IMR-90 (cell line): ENCODE data around the gene ATXN7L3. TPM values are rescaled to one million over a fixed set of nuclear protein-coding genes. Genes with fewer than 3 reads are reported as not detected.

Experiments used
- ATAC-seq: fragments of 200-7000 bp; cut with Tn5 transposase; 2 replicates; pipeline ENCODE4 v1.9.1; 2020; ENCODE audit warnings: low read depth, mild to moderate bottlenecking, moderate library complexity
- BruUV-seq: library from RNA; stranded (reverse); fragments of 400-500 nt; replicated peaks from 2 replicates; lab custom pipeline; 2021; lab: Mats Ljungman, UMichigan
- CTCF ChIA-PET: fragments of 300-600 bp; formaldehyde crosslinking; extraction: SDS; loops from one replicate; lab custom pipeline; 2021; ENCODE audit warnings: antibody characterized with exemption; lab: Yijun Ruan, JAX
- POLR2A ChIA-PET: fragments of 300-600 bp; sonication (Branson Sonifier 250); formaldehyde crosslinking; loops from one replicate; lab custom pipeline; 2022; ENCODE audit warnings: antibody characterized with exemption; ENCODE audit not compliant: unreplicated experiment; lab: Charles Lee
- DNase-seq: peaks from one replicate; pipeline ENCODE4 v3.0.0; 2013
- H2AFZ ChIP-seq: replicated peaks from 2 replicates; pipeline ENCODE3; 2013; ENCODE audit warnings: low read length, mild to moderate bottlenecking; ENCODE audit not compliant: poor library complexity
- H2AK5ac ChIP-seq: 2 replicates; pipeline ENCODE4 v1.6.1; 2013; ENCODE audit warnings: low read depth, low read length, inconsistent platforms
- H2AK9ac ChIP-seq: replicated peaks from 2 replicates; pipeline ENCODE3; 2013; ENCODE audit warnings: mild to moderate bottlenecking, low read depth, low read length, moderate library complexity; ENCODE audit not compliant: poor library complexity
- H2BK120ac ChIP-seq: 2 replicates; pipeline ENCODE4 v1.6.1; 2013; ENCODE audit warnings: low read depth, low read length, inconsistent platforms
- H2BK15ac ChIP-seq: 3 replicates; pipeline ENCODE4 v1.6.1; 2013; ENCODE audit warnings: low read depth, low read length, inconsistent platforms
- H2BK20ac ChIP-seq: 2 replicates; pipeline ENCODE4 v1.6.1; 2013; ENCODE audit warnings: low read depth, mild to moderate bottlenecking, inconsistent platforms, low read length, moderate library complexity
- H2BK5ac ChIP-seq: 2 replicates; pipeline ENCODE4 v1.6.1; 2013; ENCODE audit warnings: mild to moderate bottlenecking, low read depth, low read length, inconsistent platforms; ENCODE audit not compliant: poor library complexity, severe bottlenecking
- H3K14ac ChIP-seq: replicated peaks from 2 replicates; pipeline ENCODE4 v1.6.1; 2013; ENCODE audit warnings: low read depth, low read length, inconsistent platforms
- H3K18ac ChIP-seq: 2 replicates; pipeline ENCODE4 v1.6.1; 2013; ENCODE audit warnings: low read depth, low read length, control low read depth
- H3K23ac ChIP-seq: 2 replicates; pipeline ENCODE4 v1.6.1; 2013; ENCODE audit warnings: low read depth, low read length, inconsistent platforms
- H3K27ac ChIP-seq: 2 replicates; pipeline ENCODE4 v1.5.1; 2013; ENCODE audit warnings: mild to moderate bottlenecking, control low read depth, low read length; ENCODE audit not compliant: insufficient read depth
- H3K27me3 ChIP-seq: 2 replicates; pipeline ENCODE4 v1.6.1; 2013; ENCODE audit warnings: low read length; ENCODE audit not compliant: control insufficient read depth, insufficient read depth
- H3K36me3 ChIP-seq: 2 replicates; pipeline ENCODE4 v1.6.1; 2013; ENCODE audit warnings: low read length, mixed read lengths; ENCODE audit not compliant: control insufficient read depth, insufficient read depth
- H3K4ac ChIP-seq: 2 replicates; pipeline ENCODE4 v1.6.1; 2013; ENCODE audit warnings: low read depth, low read length, inconsistent platforms
- H3K4me1 ChIP-seq: 2 replicates; pipeline ENCODE4 v1.6.1; 2013; ENCODE audit warnings: low read length, mixed read lengths; ENCODE audit not compliant: control insufficient read depth, insufficient read depth
- H3K4me2 ChIP-seq: 2 replicates; pipeline ENCODE4 v1.6.1; 2013; ENCODE audit warnings: low read depth, mild to moderate bottlenecking, control low read depth, low read length, moderate library complexity
- H3K4me3 ChIP-seq: 2 replicates; pipeline ENCODE4 v1.5.1; 2013; ENCODE audit warnings: low read depth, mild to moderate bottlenecking, control low read depth, low read length, moderate library complexity; ENCODE audit not compliant: insufficient read depth
- H3K56ac ChIP-seq: 2 replicates; pipeline ENCODE4 v1.6.1; 2013; ENCODE audit warnings: low read length, inconsistent platforms; ENCODE audit not compliant: insufficient read depth; ENCODE audit errors: extremely low read depth
- H3K79me1 ChIP-seq, 2 experiments: 2 replicates each; pipeline ENCODE4 v1.6.1; 2013; ENCODE audit warnings: low read length in 2 of 2, inconsistent platforms in 1 of 2, low read depth in 1 of 2
- H3K9ac ChIP-seq: 2 replicates; pipeline ENCODE4 v1.6.1; 2013; ENCODE audit warnings: low read depth, low read length, control low read depth
- H3K9me1 ChIP-seq: 2 replicates; pipeline ENCODE4 v1.6.1; 2013; ENCODE audit warnings: low read length, inconsistent platforms; ENCODE audit not compliant: insufficient read depth
- H3K9me3 ChIP-seq: 2 replicates; pipeline ENCODE4 v1.6.1; 2013; ENCODE audit warnings: low read length; ENCODE audit not compliant: control insufficient read depth, insufficient read depth
- H4K20me1 ChIP-seq: 2 replicates; pipeline ENCODE4 v1.6.1; 2013; ENCODE audit warnings: low read length, inconsistent platforms; ENCODE audit not compliant: insufficient read depth
- H4K5ac ChIP-seq: 2 replicates; pipeline ENCODE4 v1.6.1; 2013; ENCODE audit warnings: mild to moderate bottlenecking, low read depth, low read length, control low read depth
- H4K8ac ChIP-seq, 2 experiments: 2 replicates each; pipeline ENCODE4 v1.6.1; 2013; ENCODE audit warnings: low read depth in 2 of 2, low read length in 2 of 2, control low read depth in 1 of 2, inconsistent platforms in 1 of 2
- H4K91ac ChIP-seq: 2 replicates; pipeline ENCODE4 v1.6.1; 2013; ENCODE audit warnings: low read depth, low read length, inconsistent platforms; ENCODE audit not compliant: insufficient read depth
- BHLHE40 ChIP-seq: fragments of 150-350 bp; IDR thresholded peaks from 2 replicates; pipeline ENCODE4 v1.6.1; 2016; ENCODE audit warnings: mild to moderate bottlenecking, low read depth, low read length
- CEBPB ChIP-seq: IDR thresholded peaks from 2 replicates; pipeline ENCODE4 v1.6.1; 2012; ENCODE audit warnings: low read depth, low read length, improper control_type of control experiment
- CHD1 ChIP-seq: IDR thresholded peaks from 2 replicates; pipeline ENCODE4 v1.6.1; 2012; ENCODE audit warnings: low read depth, low read length, improper control_type of control experiment
- FOS ChIP-seq: fragments of 150-350 bp; IDR thresholded peaks from 2 replicates; pipeline ENCODE4 v1.6.1; 2016; ENCODE audit warnings: low read depth, low read length
- MAFK ChIP-seq: IDR thresholded peaks from 2 replicates; pipeline ENCODE4 v1.6.1; 2012; ENCODE audit warnings: low read depth, low read length, improper control_type of control experiment
- MAZ ChIP-seq: IDR thresholded peaks from 2 replicates; pipeline ENCODE4 v1.6.1; 2012; ENCODE audit warnings: low read depth, mild to moderate bottlenecking, low read length, improper control_type of control experiment, moderate library complexity, borderline replicate concordance
- MXI1 ChIP-seq: IDR thresholded peaks from 2 replicates; pipeline ENCODE4 v1.6.1; 2012; ENCODE audit warnings: low read depth, mild to moderate bottlenecking, low read length, moderate library complexity, borderline replicate concordance
- NFE2L2 ChIP-seq: fragments of 150-350 bp; IDR thresholded peaks from 2 replicates; pipeline ENCODE4 v1.6.1; 2016; ENCODE audit warnings: low read depth, mild to moderate bottlenecking, low read length
- POLR2A ChIP-seq: IDR thresholded peaks from 2 replicates; pipeline ENCODE4 v1.6.1; 2012; ENCODE audit warnings: mild to moderate bottlenecking, low read depth, low read length
- RAD21 ChIP-seq: IDR thresholded peaks from 2 replicates; pipeline ENCODE4 v1.6.1; 2012; ENCODE audit warnings: low read length, improper control_type of control experiment
- RCOR1 ChIP-seq: IDR thresholded peaks from 2 replicates; pipeline ENCODE4 v1.6.1; 2012; ENCODE audit warnings: mild to moderate bottlenecking, low read length, improper control_type of control experiment; ENCODE audit not compliant: insufficient replicate concordance
- SMC3 ChIP-seq: fragments of 150-350 bp; IDR thresholded peaks from 2 replicates; pipeline ENCODE4 v1.6.1; 2016; ENCODE audit warnings: low read depth, mild to moderate bottlenecking, antibody characterized with exemption, low read length, moderate library complexity
- WGBS, 2 experiments: methylation state at CpG; one replicate each; pipeline versions ENCODE4 v1.1.5 to v1.1.7; 2013; ENCODE audit warnings: missing lambda C conversion rate in 2 of 2; ENCODE audit not compliant: insufficient read length in 1 of 2; ENCODE audit errors: extremely low coverage in 2 of 2; 5-methylcytosine and 5-hydroxymethylcytosine counted together
- dilution Hi-C: fragments of 300-500 bp; cut with HindIII; formaldehyde crosslinking; loops from one replicate; pipeline ENCODE4 v1.14.3; 2018; ENCODE audit warnings: low sequenced_read_pairs; ENCODE audit not compliant: unreplicated experiment
- in situ Hi-C: fragments of 300-500 bp; cut with MboI; formaldehyde crosslinking; loops from 3 replicates; pipeline ENCODE4 v1.14.3; 2019; ENCODE audit warnings: low sequenced_read_pairs, inconsistent platforms, mixed read lengths
- intact Hi-C: fragments of 100-400 bp; cut with micrococcal nuclease; formaldehyde crosslinking; loops from 2 replicates; pipeline ENCODE4 v1.10.0; 2022
- polyA plus RNA-seq, 3 experiments: library from polyadenylated mRNA; depleted of rRNA; stranded (reverse); fragments of >200 nt; gene quantifications; 2 replicates each; pipeline ENCODE4 v1.2.3, GENCODE V29; 2012; ENCODE audit warnings: low replicate concordance in 1 of 3
- total RNA-seq: library from RNA; depleted of rRNA; stranded (reverse); fragments of >200 nt; gene quantifications from 2 replicates; pipeline ENCODE4 v1.2.3, GENCODE V29; 2012
- TF ChIP-seq, protein P1 (sequence below): conservative IDR thresholded peaks from 2 replicates; pipeline ENCODE4 v1.5.1; 2012; ENCODE audit warnings: mild to moderate bottlenecking, low read depth, low read length, improper control_type of control experiment
- TF ChIP-seq, protein P2 (sequence below): fragments of 150-350 bp; IDR thresholded peaks from 2 replicates; pipeline ENCODE4 v1.6.1; 2016; ENCODE audit warnings: low read depth, mild to moderate bottlenecking, low read length, moderate library complexity, borderline replicate concordance

The ATXN7L3 gene
- total and polyA plus RNA-seq, 2 of the 4 experiments (the other 2 are of a cell fraction): 17.2 to 40.9 TPM

- Histone ChIP-seq H2BK15ac (no peak overlapping the region), H3K27ac (no peak overlapping the region), H2BK20ac (no peak overlapping the region), H3K9me1 (no peaks in the 10 kb centered on the region), H3K4ac (no peak overlapping the region), H3K4me3 (no peak overlapping the region), H3K14ac (no peak overlapping the region), H4K8ac (no peak overlapping the region), H4K91ac (no peak overlapping the region), H3K4me2 (no peak overlapping the region), H2AK9ac (no peak overlapping the region), H4K5ac (no peak overlapping the region), H3K27me3 (peaks cover 34% of the 10 kb centered on the region), H3K56ac (no peak overlapping the region), H3K9me3 (no peaks in the 10 kb centered on the region), H3K4me1 (no peaks in the 10 kb centered on the region), H2AFZ (no peak overlapping the region), H3K18ac (no peak overlapping the region), H3K79me1 (no peaks in the 10 kb centered on the region), H2BK5ac (no peak overlapping the region), H4K20me1 (no peaks in the 10 kb centered on the region), H2BK120ac (no peak overlapping the region), H3K23ac (no peak overlapping the region), H3K36me3 (no peaks in the 10 kb centered on the region), H3K9ac (no peak overlapping the region), H2AK5ac (no peak overlapping the region)
- in situ Hi-C loops (no loop called here), dilution Hi-C loops (no loop called here), intact Hi-C loops (no loop called here)
- WGBS, 2 experiments: 20% methylated on average over 1 of the region's 10 CpGs; no CpG with 5 or more reads in 1 of the 2 experiments
- no peak for ATAC-seq
- TF ChIP-seq MXI1 (no peak), MAZ (no peak), BHLHE40 (no peak), SMC3 (no peak), POLR2A (no peak), CHD1 (no peak), FOS (no peak), RCOR1 (no peak), CEBPB (no peak), NFE2L2 (no peak), RAD21 (no peak), MAFK (no peak)
- TF ChIP-seq, protein P1, sequence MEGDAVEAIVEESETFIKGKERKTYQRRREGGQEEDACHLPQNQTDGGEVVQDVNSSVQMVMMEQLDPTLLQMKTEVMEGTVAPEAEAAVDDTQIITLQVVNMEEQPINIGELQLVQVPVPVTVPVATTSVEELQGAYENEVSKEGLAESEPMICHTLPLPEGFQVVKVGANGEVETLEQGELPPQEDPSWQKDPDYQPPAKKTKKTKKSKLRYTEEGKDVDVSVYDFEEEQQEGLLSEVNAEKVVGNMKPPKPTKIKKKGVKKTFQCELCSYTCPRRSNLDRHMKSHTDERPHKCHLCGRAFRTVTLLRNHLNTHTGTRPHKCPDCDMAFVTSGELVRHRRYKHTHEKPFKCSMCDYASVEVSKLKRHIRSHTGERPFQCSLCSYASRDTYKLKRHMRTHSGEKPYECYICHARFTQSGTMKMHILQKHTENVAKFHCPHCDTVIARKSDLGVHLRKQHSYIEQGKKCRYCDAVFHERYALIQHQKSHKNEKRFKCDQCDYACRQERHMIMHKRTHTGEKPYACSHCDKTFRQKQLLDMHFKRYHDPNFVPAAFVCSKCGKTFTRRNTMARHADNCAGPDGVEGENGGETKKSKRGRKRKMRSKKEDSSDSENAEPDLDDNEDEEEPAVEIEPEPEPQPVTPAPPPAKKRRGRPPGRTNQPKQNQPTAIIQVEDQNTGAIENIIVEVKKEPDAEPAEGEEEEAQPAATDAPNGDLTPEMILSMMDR: no peak
- TF ChIP-seq, protein P2, sequence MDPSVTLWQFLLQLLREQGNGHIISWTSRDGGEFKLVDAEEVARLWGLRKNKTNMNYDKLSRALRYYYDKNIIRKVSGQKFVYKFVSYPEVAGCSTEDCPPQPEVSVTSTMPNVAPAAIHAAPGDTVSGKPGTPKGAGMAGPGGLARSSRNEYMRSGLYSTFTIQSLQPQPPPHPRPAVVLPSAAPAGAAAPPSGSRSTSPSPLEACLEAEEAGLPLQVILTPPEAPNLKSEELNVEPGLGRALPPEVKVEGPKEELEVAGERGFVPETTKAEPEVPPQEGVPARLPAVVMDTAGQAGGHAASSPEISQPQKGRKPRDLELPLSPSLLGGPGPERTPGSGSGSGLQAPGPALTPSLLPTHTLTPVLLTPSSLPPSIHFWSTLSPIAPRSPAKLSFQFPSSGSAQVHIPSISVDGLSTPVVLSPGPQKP: no peak
- no TSS peak for BruUV-seq
- ChIA-PET POLR2A (no interaction called here), CTCF (no interaction called here)
- no peak for DNase-seq
These were observed 48.4 kb upstream of the ATXN7L3 start for GRCh38 chr17:44247876-44248736.
